Stimulated activated naive CD4-positive, alpha-beta T cell (primary cell): ENCODE measurements around the gene GBX1.

ENCODE experiments used
- DNase-seq, 6 experiments: peaks; one replicate each; lab custom pipeline; 2025; lab: John Stamatoyannopoulos, UW

GBX1 gene

GRCh38 chr7:151167197-151167961, at the start of gene GBX1:
Gene GBX1, minus strand, starts transcription at chr7:151167694. Its CDS starts 146 bp downstream, at chr7:151167548.
- no peak for DNase-seq

GRCh38 chr7:151215396-151215795, 47.9 kb upstream of the GBX1 start:
- DNase-seq = no peak

GRCh38 chr7:151213826-151214225, 46.3 kb upstream of the GBX1 start:
- no peak for DNase-seq

- no peak for DNase-seq
Observed at GRCh38 chr7:151212626-151213025, 45.1 kb upstream of the GBX1 start.

DNA sequence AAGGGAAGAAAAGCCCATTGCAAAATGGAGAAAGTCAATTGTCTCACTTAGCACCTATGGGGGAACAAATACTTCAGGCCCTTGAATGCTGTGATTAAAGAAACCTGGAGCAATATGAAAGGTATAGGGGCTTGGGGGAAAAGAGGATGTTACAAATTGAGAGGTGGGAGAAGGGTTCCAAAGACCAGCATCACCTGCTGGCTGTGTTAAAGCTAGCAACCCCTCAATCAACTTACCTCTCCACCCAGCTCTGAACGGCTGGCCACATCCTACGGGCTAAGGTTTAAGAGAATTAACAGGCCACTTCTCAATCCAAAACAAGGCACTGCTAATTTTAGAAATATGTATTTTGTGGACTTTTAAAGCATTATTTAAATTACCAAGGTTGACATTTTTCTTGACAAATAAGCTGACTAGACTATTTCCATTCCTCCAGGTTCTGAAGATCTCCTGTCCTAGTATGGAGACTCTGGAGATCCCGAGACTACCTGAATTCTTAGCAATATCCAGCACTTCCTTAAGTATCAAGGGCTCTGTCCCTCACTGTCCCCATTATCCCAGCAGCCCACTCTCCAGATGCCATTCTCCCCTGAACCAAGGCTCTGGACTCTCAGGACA, 43.8 kb upstream of the GBX1 start:
- no peak for DNase-seq

DNA sequence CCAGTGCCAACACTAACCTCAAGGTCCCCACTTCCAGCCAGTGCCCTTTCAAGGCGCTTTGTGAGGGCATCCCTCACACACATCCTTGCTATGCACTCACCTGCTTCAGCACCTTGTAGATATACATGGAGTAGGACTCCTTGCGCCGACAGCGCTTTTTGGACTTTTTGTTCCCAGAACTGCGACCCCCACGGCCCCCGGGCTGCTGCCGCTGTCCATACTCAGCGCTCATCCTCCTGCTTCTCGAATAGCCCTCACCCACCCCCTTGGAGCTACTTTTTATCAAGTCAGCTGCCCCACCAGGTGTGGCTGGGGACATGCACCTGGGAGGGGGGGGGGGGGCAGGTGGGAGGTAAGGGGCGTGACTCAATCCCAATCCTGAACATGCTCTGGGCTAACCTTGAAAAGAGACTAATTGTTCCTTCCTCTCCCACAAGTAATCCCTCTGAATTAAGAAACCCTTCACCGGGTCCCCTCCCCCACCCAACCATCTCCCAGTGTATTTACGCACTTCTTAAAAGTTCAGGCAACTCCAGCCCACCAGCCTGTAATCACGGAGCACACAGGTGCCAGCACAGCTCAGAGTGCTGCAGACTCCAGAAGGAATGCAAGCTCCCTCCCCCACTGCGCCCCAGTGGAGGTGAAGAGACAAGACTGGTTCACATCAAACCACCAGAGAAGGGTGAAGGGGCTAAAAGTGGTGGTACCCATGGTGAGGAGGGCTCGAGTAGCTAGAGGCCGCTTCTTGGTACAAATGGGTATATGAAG, 42.8 kb upstream of the GBX1 start, which contains the start of gene H2BK1:
TSS of gene H2BK1 (minus strand) at position 402 of the 768 bp plus-strand sequence. CDS start at position 232, 170 bp downstream.
- no peak for DNase-seq

DNA sequence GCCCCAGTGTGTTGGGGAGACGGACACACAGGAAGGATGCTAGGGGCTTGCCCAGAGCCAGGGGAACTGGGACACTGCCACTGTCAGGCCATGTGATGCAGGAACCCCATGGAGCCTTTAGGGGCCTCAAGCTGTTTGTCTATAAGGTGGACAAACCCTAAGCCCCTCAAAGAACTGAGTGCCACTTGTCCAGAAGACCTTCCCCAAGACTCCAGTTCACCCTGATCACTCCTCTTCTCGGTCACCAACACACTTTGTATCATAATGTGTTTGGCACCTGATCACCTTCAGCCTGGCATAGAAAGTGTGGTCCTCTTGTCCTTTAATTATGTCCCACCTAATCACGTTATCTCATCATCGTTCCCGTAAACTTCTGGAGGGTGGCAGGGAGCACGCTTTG, 42.1 kb upstream of the GBX1 start:
- no peak for DNase-seq

GRCh38 chr7:151208253-151208862, 40.9 kb upstream of the GBX1 start:
- DNase-seq = no peak

DNA sequence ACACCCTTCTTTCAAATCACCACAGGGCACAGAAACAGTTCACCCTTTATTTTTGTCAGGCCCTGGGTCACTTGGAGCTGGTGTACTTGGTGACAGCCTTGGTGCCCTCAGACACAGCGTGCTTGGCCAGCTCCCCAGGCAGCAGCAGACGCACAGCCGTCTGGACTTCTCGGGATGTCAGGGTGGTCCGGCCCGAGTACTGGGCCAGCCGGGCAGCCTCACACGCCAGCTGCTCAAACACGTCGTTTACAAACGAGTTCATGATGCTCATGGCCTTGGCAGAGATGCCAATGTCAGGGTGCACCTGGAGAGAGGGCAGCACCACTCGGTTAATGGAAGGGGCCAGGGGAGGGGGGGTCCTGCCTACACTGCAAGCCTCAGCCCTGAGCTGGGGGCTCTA, 40.3 kb upstream of the GBX1 start:
- DNase-seq = no peak

DNA sequence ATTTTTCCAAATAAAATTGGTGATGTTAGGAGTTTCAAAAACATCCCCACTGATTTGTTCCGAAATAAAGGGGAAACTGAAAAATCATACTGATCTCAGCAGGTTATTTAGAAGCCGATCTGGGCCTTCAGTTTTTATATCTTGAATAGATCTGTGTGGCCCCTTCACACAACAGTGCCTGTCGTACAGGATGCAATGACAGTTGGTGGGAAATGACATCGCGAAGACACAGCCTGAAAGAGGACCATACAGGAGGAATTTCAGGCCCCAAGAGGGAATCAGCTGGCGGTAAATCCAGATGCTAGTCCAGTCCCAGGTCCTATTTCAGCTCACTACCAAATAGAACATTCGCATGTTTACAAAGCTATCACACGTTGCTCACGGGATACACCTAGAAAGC, 39.8 kb upstream of the GBX1 start:
- no peak for DNase-seq

DNA sequence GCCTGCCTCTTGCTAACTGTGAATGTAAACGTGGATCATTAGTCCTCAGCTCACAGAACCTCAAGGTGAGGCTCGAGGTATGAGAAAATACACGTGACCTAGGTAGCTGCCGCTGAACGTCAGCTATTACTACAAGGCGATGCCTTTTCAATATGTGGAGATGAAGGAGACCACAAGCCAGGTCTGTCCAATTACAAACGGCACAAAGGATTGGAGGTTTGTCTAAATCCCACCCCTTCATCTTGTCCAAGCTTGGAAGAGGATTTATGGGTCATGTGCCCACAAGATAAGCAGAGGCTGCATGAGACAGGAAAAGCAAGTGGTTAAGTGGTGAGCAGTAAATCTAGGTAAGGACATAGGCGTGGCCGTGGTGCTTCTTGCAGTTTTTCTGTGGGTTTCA, 39.4 kb upstream of the GBX1 start:
- peak in 1 of 6 experiments; percentile 54 for DNase-seq

- no peak for DNase-seq
Observed at GRCh38 chr7:151205730-151206129, 38.2 kb upstream of the GBX1 start.

DNA sequence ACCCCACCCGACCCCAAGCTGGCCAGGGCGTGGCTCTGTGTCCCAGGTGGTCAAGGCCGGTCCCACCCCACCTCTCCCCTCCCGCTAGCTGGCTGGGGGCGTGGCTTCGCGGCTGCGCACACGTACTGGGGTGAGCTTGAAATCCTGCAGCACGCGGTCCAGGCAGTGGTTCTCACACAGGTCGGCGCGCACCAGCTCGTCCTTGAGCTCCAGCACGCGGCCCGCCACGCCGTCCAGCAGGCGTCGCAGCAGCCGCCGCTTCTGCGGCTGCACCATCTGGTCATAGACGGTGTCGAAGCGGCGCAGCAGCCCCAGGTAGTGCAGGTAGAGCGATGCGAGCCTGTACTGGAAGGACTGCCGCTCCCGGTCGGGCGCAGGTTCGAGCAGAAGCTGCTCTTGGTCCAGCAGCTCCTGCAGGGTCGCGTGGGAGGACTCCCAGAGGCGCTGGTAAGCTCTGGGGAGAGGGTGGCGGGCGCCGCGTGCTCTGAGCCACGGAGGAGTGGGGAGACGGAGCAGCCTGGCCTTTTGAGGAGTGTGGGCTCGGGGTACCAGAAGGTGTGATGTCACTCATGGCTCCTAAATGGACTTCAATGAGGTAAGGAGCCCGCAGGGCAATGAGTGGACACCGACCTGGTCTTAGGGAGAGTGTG, 37.0 kb upstream of the GBX1 start:
- no peak for DNase-seq

GRCh38 chr7:151202836-151203235, 35.3 kb upstream of the GBX1 start:
- no peak for DNase-seq

DNA sequence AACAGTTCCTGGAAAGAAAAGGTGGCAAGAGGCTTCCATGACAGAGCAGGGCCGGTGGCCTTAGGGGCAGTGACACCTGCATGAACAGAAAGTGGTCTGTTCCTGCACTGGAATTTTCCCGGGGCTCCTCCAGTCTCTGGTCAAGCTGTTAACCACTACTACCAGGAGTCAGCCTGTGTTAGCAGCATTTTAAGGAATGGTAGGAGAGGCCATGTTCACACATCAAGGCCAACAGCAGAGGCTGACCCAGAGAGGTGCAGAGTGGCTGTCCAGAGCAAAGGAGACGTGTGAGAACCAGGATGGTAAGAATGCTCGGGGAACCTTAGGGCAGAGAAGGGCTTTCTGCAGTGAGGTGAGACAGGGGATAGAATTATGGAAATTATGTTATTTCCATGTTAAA, 34.3 kb upstream of the GBX1 start:
- no peak for DNase-seq

DNA sequence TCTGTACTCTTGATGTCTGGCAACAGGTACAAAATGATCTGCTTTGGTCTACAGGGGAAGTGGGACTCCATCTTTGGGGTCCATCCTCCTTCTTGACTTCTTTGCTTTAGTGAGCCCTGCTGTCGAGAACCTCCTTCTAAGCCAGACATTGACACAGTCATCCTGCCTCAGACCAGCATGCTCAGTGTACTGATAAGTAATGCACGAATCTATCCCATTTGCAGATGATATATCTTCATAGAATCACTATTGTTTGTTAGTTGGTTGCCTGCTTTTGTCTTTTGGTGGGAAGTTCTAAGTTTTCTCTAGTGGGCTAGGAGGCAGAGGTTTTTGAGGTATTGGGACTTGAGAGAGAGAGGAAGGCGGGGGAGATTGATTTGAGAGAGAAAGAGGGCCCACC, 33.9 kb upstream of the GBX1 start:
- DNase-seq = no peak

- DNase-seq = no peak
Observed at GRCh38 chr7:151198945-151199848, 31.7 kb upstream of the GBX1 start.

DNA sequence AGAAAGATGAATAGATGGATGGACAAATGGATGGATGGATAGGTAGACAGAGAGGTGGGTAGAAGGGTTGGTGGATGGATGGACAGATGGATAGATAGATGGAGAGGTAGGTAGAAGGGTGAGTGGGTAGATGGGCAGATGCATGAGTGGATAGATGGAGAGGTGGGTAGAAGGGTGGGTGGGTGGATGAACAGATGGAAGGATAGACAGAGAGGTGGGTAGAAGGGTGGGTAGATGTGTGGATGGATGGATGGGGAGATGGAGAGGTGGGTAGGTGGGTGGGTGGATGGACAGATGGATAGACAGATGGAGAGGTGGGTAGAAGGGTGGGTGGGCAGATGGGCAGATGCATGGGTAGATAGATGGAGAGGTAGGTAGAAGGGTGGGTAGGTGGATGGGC, 30.4 kb upstream of the GBX1 start:
- no peak for DNase-seq

DNA sequence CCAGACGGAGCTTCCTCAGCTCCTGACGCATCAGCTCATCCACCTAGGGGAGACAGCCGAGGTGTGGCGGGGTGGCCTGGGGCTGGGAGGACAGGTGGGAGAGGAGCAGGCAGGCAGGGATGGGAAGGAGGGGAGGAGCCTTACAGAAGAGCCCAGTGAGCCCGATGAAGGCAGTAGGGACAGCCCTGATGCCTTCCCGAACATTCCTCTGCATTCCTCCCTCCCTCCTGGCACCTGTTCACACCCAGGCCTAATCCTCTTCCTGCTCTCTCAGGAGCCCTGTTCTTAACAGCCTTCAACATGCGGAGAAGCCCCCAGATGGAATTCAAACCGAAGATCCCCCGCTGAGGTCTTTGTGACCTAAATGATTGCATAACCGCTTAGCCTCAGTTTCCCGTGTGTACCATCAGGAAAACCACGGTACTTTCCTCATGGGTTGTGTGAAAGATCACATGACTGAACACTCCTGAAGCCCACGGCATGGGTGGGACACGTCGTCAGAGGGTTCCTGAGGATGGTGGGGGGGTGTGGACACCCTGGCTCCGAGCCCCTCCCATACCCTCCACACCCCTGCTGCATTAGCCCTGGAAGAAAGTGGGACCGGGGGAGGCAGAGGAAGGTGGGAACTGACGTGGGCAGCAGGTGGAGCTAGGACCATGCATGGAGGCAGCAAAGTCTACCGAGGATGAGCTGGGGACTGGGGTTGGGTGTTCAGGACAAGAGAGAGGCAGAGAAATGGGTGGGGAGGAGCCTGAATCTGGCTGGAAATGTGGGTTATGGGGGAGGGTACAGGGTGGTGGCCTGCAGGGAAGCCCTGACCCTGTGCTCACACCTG, 28.3 kb upstream of the GBX1 start:
- no peak for DNase-seq

DNA sequence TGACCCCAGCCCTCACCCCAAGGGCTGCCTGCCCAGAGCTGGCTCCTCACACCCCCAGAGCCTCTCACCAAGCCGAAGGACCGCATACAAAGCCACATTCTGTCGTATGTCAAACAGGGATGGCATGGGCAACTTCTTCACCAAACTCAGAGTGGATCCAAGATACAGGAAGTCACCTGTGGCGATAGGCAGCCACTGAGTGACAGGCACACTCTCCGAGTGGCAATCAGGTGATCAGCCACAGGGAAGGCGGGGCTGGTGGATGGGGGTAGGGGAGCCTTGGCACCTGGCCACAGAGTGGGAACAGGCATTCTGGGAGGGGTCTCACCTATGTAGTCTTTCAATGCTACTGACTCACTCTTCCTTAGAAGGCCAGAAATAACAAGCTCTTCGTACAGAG, 26.7 kb upstream of the GBX1 start:
- no peak for DNase-seq
